Osteocyte (in vitro differentiated cells): ENCODE results near the gene AKAP13. TPM values are rescaled to one million over a fixed set of nuclear protein-coding genes. Genes with fewer than 3 reads are reported as not detected.

ENCODE experiments used
- DNase-seq: peaks from one replicate; pipeline ENCODE4 v3.0.0; 2021; ENCODE audit warnings: mixed read lengths; ENCODE audit not compliant: unreplicated experiment; ENCODE audit errors: extremely low spot score
- H3K27ac Mint-ChIP-seq: one replicate; pipeline ENCODE4 v1.8.0; 2021; ENCODE audit warnings: mild to moderate bottlenecking, mixed read lengths; ENCODE audit not compliant: unreplicated experiment
- H3K27me3 Mint-ChIP-seq: one replicate; pipeline ENCODE4 v1.8.0; 2021; ENCODE audit warnings: mixed read lengths; ENCODE audit not compliant: unreplicated experiment
- H3K36me3 Mint-ChIP-seq: one replicate; pipeline ENCODE4 v1.8.0; 2021; ENCODE audit warnings: mixed read lengths; ENCODE audit not compliant: unreplicated experiment
- H3K4me1 Mint-ChIP-seq: one replicate; pipeline ENCODE4 v1.8.0; 2021; ENCODE audit warnings: mixed read lengths; ENCODE audit not compliant: unreplicated experiment
- H3K4me3 Mint-ChIP-seq: one replicate; pipeline ENCODE4 v1.8.0; 2021; ENCODE audit warnings: mild to moderate bottlenecking, moderate library complexity, mixed read lengths; ENCODE audit not compliant: unreplicated experiment
- H3K9me3 Mint-ChIP-seq: one replicate; pipeline ENCODE4 v1.8.0; 2021; ENCODE audit warnings: mixed read lengths; ENCODE audit not compliant: unreplicated experiment
- total RNA-seq: library from RNA; stranded (reverse); gene quantifications from 2 replicates; pipeline ENCODE4 v1.2.1, GENCODE V29; 2021
- TF ChIP-seq, protein P1 (sequence below): fragments of 200-600 bp; sonication (generic); IDR thresholded peaks from 2 replicates; pipeline ENCODE4 v1.5.0; 2021; ENCODE audit warnings: antibody characterized with exemption, mild to moderate bottlenecking, moderate library complexity

The AKAP13 gene
- total RNA-seq, 1 donor from 2014 or later: 146 TPM

- H3K4me1 Mint-ChIP-seq: peaks cover 64% of the 10 kb centered on the region
- no peak overlapping the region for H3K4me3 Mint-ChIP-seq
- no peaks in the 10 kb centered on the region for H3K27me3 Mint-ChIP-seq
- TF ChIP-seq, protein P1, sequence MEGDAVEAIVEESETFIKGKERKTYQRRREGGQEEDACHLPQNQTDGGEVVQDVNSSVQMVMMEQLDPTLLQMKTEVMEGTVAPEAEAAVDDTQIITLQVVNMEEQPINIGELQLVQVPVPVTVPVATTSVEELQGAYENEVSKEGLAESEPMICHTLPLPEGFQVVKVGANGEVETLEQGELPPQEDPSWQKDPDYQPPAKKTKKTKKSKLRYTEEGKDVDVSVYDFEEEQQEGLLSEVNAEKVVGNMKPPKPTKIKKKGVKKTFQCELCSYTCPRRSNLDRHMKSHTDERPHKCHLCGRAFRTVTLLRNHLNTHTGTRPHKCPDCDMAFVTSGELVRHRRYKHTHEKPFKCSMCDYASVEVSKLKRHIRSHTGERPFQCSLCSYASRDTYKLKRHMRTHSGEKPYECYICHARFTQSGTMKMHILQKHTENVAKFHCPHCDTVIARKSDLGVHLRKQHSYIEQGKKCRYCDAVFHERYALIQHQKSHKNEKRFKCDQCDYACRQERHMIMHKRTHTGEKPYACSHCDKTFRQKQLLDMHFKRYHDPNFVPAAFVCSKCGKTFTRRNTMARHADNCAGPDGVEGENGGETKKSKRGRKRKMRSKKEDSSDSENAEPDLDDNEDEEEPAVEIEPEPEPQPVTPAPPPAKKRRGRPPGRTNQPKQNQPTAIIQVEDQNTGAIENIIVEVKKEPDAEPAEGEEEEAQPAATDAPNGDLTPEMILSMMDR: no peak
- H3K9me3 Mint-ChIP-seq: no peaks in the 10 kb centered on the region
- H3K27ac Mint-ChIP-seq: peak overlapping the region; percentile 6
- H3K36me3 Mint-ChIP-seq: peaks cover 28% of the 10 kb centered on the region
- DNase-seq: no peak
Observed at GRCh38 chr15:85543741-85544155, 163.3 kb downstream of the AKAP13 start.

GRCh38 chr15:85545185-85545584, 164.8 kb downstream of the AKAP13 start:
- Mint-ChIP-seq H3K27ac (peak overlapping the region; percentile 6), H3K4me1 (peaks cover 64% of the 10 kb centered on the region), H3K36me3 (peaks cover 28% of the 10 kb centered on the region), H3K9me3 (no peaks in the 10 kb centered on the region), H3K27me3 (no peaks in the 10 kb centered on the region), H3K4me3 (no peak overlapping the region)
- TF ChIP-seq, protein P1: no peak
- DNase-seq: no peak

- TF ChIP-seq, protein P1: no peak
- H3K27me3 Mint-ChIP-seq: no peaks in the 10 kb centered on the region
- no peak for DNase-seq
- peaks cover 28% of the 10 kb centered on the region for H3K36me3 Mint-ChIP-seq
- H3K4me3 Mint-ChIP-seq: no peak overlapping the region
- peaks cover 64% of the 10 kb centered on the region for H3K4me1 Mint-ChIP-seq
- no peaks in the 10 kb centered on the region for H3K9me3 Mint-ChIP-seq
- peak overlapping the region; percentile 6 for H3K27ac Mint-ChIP-seq
Observed at GRCh38 chr15:85545752-85546151, 165.3 kb downstream of the AKAP13 start.

GRCh38 chr15:85547386-85547785, 167.0 kb downstream of the AKAP13 start:
- peaks cover 51% of the 10 kb centered on the region for H3K4me1 Mint-ChIP-seq
- peak overlapping the region; percentile 60 for H3K27ac Mint-ChIP-seq

DNA sequence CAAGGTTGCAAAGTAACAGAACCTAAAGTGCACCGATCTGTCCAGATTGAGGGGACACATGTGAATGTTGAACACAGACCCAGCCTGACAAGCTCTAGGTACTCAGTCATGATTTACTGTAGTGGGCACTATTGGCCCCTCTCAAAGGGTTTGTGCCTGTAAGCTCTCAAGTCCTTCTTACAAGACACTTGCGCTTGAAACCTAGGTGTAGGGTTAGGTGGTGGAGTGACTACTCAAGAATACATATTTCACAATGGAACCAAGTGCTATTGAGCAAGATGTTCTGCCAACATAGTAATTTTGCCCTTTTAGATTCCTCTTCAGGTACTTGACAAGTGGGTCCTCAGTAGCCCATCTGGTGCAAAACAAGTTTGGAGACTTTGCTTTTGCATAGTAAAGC, 169.9 kb downstream of the AKAP13 start:
- H3K4me3 Mint-ChIP-seq: no peak overlapping the region
- DNase-seq: no peak
- peaks cover 25% of the 10 kb centered on the region for H3K36me3 Mint-ChIP-seq
- H3K4me1 Mint-ChIP-seq: peaks cover 22% of the 10 kb centered on the region
- TF ChIP-seq, protein P1: no peak
- no peaks in the 10 kb centered on the region for H3K27me3 Mint-ChIP-seq
- H3K9me3 Mint-ChIP-seq: no peaks in the 10 kb centered on the region
- H3K27ac Mint-ChIP-seq: no peak overlapping the region

More at GRCh38 chr15:85547386-85547785, 167.0 kb downstream of the AKAP13 start:
- Mint-ChIP-seq H3K36me3 (peaks cover 31% of the 10 kb centered on the region), H3K4me3 (no peak overlapping the region), H3K9me3 (no peaks in the 10 kb centered on the region), H3K27me3 (no peaks in the 10 kb centered on the region)
- no peak for DNase-seq
- TF ChIP-seq, protein P1: no peak
